ENCODE results near the gene SF3B3. TPM values are rescaled to one million over a fixed set of nuclear protein-coding genes. Genes with fewer than 3 reads are reported as not detected.

SF3B3 gene
- total RNA-seq, 2 experiments from 2014 or later, result 195 to 441 TPM

DNA sequence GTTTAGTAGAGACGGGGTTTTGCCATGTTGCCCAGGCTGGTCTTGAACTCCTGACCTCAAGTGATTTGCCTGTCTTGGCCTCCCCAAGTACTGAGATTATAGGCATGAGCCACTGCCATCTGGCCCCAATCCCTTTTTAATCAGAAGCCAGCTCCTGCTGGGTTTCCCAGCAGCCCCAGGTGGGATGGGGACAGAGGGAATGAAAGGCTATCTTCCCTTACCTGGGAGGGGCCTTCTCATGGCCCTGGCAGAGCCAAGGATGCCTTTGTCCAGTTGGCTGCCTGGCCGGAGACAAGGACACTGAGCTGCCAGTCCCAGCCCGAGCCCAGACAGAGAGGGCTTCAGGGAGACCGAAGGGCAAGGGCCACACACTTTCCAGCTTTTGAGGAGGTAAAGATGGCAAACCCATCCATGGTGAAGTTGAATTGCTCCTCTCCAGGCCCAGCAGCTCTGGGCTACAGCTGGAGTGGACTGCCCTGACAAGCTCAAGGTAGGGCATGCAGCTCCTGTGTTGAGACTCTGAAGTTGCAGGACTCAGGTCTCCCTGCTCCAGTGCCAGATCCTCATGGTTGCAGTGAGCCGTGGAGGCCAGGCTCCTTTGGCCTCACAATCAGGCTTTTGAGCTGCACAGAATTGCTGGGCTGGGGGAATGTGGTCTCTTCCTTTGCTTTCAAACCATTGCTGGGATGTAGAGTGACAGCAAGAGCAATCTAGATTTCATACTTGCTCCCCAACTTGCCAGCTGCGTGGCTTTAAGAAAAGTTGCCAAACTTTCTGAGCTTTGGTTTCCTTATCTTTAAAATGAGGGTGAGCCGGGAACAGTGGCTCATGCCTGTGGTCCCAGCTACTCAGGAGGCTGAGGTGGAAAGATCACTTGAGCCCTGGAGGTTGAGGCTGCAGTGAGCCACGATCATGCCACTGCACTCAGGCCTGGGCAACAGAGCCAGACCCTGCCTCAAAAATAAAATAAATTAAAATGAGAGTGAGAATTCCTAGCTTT lies 78.3 kb downstream of the SF3B3 start:
- Histone ChIP-seq H3K79me2 (ENCODE audit: insufficient read depth, low read depth, low read length) (no peaks in the 10 kb centered on the region), H3K36me3 (ENCODE audit: insufficient read depth, low read length) (no peaks in the 10 kb centered on the region), H3K27ac (ENCODE audit: low read depth, low read length, poor library complexity, severe bottlenecking) (no peak overlapping the region), H3K9me3 (ENCODE audit: low read length) (no peaks in the 10 kb centered on the region), H3K9me2 (ENCODE audit: insufficient read depth, low read length) (no peaks in the 10 kb centered on the region), H3K4me2 (ENCODE audit: low read length) (no peak overlapping the region), H4K20me1 (ENCODE audit: insufficient read depth, low read length) (no peaks in the 10 kb centered on the region), H3K4me3 (ENCODE audit: low read depth, low read length, poor library complexity, severe bottlenecking) (no peak overlapping the region), H2AFZ (ENCODE audit: low read length) (no peak overlapping the region), H3K4me1 (ENCODE audit: insufficient read depth, low read length, poor library complexity, severe bottlenecking) (no peaks in the 10 kb centered on the region)
- intact Hi-C loops (cut with micrococcal nuclease; ENCODE audit: unreplicated experiment), result no loop called here
- TF ChIP-seq EZH2phosphoT487 (IDR thresholded peaks at IDR 0.05; ENCODE audit: borderline replicate concordance, low read depth, low read length), result no peak
- TF ChIP-seq, protein P1, sequence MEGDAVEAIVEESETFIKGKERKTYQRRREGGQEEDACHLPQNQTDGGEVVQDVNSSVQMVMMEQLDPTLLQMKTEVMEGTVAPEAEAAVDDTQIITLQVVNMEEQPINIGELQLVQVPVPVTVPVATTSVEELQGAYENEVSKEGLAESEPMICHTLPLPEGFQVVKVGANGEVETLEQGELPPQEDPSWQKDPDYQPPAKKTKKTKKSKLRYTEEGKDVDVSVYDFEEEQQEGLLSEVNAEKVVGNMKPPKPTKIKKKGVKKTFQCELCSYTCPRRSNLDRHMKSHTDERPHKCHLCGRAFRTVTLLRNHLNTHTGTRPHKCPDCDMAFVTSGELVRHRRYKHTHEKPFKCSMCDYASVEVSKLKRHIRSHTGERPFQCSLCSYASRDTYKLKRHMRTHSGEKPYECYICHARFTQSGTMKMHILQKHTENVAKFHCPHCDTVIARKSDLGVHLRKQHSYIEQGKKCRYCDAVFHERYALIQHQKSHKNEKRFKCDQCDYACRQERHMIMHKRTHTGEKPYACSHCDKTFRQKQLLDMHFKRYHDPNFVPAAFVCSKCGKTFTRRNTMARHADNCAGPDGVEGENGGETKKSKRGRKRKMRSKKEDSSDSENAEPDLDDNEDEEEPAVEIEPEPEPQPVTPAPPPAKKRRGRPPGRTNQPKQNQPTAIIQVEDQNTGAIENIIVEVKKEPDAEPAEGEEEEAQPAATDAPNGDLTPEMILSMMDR (conservative IDR thresholded peaks at IDR 0.05; ENCODE audit: low read length), result no peak
- no peak for DNase-seq (ENCODE audit: low spot score)
- ChIA-PET CTCF (ENCODE audit: unreplicated experiment) (interaction anchor here (0.6 kb wide), 1 partner anchor 227 kb away, joined by 3 read pairs; no protein-coding TSS in a partner anchor), POLR2A (no interaction called here)
- no TSS peak for BruUV-seq (replicated peaks)

- Histone ChIP-seq H3K9me2 (ENCODE audit: insufficient read depth, low read length) (no peaks in the 10 kb centered on the region), H2AFZ (ENCODE audit: low read length) (no peak overlapping the region), H3K79me2 (ENCODE audit: insufficient read depth, low read depth, low read length) (no peaks in the 10 kb centered on the region), H3K36me3 (ENCODE audit: insufficient read depth, low read length) (no peaks in the 10 kb centered on the region), H3K27ac (ENCODE audit: low read depth, low read length, poor library complexity, severe bottlenecking) (no peak overlapping the region), H4K20me1 (ENCODE audit: insufficient read depth, low read length) (no peaks in the 10 kb centered on the region), H3K9me3 (ENCODE audit: low read length) (no peaks in the 10 kb centered on the region), H3K4me1 (ENCODE audit: insufficient read depth, low read length, poor library complexity, severe bottlenecking) (no peaks in the 10 kb centered on the region), H3K4me3 (ENCODE audit: low read depth, low read length, poor library complexity, severe bottlenecking) (no peak overlapping the region), H3K4me2 (ENCODE audit: low read length) (no peak overlapping the region)
- ChIA-PET POLR2A (interaction anchor here (0.5 kb wide), 1 partner anchor 104 kb away, joined by 3 read pairs; no protein-coding TSS in a partner anchor), CTCF (ENCODE audit: unreplicated experiment) (no interaction called here)
- intact Hi-C loops (cut with micrococcal nuclease; ENCODE audit: unreplicated experiment), result no loop called here
- no peak for DNase-seq (ENCODE audit: low spot score)
- no peak for TF ChIP-seq EZH2phosphoT487 (IDR thresholded peaks at IDR 0.05; ENCODE audit: borderline replicate concordance, low read depth, low read length)
- TF ChIP-seq, protein P1 (conservative IDR thresholded peaks at IDR 0.05; ENCODE audit: low read length), result no peak
- no TSS peak for BruUV-seq (replicated peaks)
These were observed 79.2 kb downstream of the SF3B3 start for GRCh38 chr16:70602831-70603230.

All from OCI-LY7 (cell line).